GM18502 (cell line): ENCODE results near the gene CTCFL.

Experiments
- ATAC-seq: cut with Tn5 transposase; IDR thresholded peaks from one replicate; pipeline ENCODE4 v1.9.1; 2021; ENCODE audit warnings: mild to moderate bottlenecking; ENCODE audit not compliant: unreplicated experiment, poor library complexity

The CTCFL gene, protein sequence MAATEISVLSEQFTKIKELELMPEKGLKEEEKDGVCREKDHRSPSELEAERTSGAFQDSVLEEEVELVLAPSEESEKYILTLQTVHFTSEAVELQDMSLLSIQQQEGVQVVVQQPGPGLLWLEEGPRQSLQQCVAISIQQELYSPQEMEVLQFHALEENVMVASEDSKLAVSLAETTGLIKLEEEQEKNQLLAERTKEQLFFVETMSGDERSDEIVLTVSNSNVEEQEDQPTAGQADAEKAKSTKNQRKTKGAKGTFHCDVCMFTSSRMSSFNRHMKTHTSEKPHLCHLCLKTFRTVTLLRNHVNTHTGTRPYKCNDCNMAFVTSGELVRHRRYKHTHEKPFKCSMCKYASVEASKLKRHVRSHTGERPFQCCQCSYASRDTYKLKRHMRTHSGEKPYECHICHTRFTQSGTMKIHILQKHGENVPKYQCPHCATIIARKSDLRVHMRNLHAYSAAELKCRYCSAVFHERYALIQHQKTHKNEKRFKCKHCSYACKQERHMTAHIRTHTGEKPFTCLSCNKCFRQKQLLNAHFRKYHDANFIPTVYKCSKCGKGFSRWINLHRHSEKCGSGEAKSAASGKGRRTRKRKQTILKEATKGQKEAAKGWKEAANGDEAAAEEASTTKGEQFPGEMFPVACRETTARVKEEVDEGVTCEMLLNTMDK

DNA sequence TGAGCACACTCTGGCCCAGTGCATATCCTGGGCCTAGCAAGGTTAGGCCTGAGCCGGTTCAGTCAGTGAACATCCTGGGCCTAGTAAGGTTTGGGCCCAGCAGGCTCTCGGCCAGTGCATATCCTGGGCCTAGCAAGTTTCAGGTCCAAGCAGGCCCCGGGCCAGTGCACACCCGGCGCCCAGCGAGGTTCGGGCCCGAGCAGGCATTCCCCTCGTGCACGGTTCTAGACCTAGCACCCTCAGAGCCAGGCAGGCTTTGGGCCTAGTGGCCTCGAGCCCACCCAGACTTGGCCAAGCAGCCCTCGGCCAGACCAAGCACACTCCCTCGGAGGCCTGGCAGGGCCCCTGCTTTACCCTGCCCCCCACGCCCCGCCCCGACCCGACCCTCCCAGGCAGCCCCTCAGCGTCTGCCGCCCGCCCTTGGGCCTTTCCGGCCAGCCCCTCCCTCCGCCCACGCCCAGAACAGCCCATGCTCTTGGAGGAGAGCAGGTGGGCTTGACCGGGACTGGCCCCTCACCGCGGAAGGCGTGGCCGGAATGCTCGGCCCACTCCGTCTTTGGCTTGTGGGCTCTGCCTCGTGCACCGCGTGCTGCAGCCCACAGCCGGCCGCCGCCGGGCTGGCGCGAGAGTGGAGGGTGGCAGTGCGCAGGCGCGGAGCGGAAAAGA is at the start of gene CTCFL:
Gene CTCFL (minus strand): TSS at position 630 of the 666 bp plus-strand sequence. CDS start 935 bp downstream, outside the sequence.
- ATAC-seq, result no peak

DNA sequence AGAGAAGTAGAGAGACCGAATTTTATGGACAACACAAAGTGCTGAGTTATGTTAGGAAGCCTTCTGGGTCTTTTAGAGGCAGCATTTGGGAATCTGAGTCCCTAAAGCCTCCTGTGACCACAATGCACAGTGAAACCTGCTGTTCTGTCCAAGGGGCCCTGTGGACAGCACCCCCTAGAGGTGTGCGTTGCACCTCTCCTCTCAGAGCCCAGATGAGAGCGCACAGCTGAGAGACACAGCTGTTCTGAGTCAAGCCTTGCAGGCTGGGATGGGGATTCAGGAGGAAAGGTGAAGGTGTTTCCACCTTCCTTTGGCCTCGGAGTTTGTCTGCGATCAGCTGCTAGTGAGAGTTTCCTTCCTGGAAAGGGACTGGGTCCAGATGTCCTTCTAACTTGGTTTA is 49.0 kb upstream of the CTCFL start:
- no peak for ATAC-seq

DNA sequence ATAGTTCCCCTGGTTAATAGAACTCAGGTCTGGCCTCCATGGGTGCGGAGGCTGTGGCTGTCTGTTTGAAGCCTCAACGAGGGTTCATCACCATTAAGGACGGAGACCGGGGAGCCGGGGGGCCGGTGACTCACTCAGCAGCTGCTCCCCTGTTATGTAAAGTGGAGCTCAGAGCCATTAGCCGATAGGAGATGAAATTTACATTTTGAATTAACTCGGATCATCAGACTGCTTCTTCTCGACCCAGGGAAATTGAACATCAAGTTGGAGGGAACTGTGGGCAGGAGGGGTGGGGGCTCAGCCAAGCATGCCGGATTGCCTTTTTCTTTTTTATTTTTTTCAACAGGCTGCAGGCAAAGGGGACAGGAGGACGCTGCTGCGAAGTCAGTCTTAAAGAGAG is 48.3 kb upstream of the CTCFL start:
- ATAC-seq, result no peak

DNA sequence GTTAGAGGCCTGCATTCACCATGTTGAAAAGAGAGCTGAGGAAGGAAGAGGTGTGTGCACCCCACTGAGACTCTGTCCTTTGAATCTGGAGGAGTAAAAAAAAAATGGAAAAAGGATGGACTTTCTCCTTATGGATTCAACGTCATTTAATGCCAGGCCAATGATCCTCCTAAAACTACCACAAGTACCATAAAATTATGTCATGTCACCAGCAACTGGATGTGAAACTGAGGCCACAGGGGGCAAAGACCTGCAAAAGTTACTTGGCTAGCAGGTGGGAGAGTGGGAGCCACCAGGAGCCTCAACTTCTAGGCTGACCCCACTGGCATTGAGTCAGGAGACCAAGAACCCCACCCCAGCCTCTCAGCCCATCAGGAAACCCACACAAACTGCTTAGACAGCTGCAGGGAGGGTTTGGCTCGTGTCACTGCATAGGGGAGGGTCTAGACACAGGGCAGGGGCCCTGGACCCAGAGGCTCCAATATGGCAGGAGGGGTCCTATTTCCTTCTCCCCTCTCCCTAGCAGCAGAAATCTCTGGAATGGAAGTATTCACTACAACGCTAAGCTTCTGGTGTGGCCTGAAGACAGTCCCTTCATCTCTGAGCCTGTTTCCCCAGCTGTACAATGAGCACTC is 47.0 kb upstream of the CTCFL start:
- ATAC-seq, result no peak

DNA sequence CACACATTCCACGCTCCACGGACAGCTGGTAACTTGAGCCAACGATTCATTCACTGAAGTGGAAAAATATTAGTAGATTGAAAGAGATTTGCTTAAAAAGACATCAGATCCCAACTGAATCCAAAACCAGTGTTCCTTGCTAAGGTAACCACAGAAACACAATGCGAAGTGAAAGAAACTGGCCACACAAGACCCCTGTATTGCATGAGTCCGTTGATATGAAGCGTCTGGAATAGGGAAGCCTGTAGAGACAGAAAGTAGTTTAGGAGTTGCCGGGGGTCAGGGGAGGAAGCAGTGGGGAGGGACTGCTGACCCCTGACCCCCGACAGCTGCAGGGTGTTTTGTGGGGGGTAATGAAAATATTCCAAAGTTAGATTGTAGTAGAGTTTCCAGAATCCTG is 46.0 kb upstream of the CTCFL start:
- ATAC-seq, result no peak

DNA sequence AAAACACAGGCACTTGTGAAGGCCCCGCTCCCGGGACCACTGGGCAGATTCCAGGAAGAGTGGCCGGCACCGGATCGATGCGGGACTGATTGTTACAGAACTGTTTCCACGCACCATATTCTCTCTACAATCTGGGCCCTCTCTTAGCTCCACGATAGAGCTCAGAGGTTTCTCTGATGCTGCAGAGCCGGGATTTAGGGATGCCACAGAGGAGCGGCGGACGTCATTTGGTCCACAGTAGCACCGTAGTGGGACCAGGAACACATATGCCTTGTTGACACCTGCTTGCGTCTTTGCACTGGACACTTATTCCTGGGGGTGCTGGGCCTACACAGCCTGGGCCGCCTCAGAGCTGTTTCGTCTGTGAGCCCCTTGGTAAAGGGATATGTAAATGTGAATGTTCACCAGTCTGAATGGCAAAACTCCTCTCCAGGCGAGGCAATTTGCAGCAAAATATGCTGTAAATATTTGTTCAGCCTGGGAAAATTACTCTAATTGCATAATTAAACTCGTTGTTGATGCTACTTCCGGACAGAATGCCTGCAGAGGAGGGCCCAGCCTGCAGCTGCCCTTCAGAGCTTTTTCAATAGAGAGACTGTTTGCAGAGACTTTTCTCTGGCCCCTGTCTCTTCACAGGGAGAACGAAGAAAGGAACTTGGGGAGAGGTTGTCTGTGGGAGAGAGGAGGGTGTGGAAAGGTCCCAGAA is 45.4 kb upstream of the CTCFL start:
- no peak for ATAC-seq

DNA sequence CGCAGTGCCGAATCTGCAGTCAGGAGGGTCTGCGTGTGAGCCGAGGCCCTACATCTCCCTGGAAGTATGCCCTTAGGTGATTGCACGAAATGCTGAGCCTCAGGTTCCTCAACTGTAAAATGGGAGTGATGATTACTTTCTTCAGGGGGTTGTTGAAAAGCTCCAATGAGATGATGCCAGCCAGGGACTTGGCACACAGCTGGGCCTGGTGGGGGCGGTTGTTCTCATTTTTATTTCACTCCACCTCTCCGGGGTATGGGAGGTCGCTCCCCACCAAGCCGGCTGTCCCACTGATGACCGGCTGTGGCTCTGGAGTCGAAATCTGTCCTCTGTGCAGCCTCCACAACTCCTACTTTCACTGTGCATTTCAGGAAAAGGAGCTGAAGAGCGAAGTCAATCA is 44.0 kb upstream of the CTCFL start:
- no peak for ATAC-seq

DNA sequence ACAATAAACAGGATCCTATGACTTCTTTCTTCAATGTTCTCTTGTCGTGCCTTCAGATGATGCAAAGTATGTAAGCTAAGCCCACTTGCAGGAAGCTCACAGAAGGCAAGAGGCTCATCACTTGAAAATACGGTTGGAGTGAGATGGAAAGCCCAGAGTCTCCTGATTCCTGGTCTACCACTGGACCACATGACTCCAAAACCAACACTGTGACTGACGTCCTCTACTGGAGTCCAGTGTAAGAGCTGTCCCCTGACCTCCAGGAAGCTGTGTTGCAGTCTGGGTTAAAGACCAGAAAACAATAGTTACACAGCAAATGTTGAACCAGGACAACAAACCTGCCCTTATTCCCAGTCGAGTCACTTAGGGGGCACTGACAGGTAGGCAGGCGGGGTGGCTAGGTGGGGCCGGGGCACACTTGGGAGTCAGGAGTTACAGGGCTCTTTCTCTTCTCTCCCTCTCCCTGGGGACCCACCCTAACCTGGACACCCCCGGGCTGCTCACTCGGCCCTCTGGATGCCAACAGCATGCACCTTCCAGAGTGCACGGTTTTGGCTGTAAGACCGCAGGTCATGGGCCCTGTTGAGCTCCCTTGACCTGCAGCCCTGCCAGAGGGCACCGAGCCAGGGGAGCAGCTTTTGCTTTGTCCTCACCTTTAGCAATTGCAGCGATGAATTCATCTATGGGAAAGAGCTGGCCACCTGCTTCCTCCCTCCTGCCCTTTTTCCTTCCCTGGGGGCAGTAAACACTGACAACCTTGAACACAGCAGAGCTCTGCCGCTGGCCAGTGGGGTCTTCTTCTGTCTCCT is 43.4 kb upstream of the CTCFL start:
- no peak for ATAC-seq

DNA sequence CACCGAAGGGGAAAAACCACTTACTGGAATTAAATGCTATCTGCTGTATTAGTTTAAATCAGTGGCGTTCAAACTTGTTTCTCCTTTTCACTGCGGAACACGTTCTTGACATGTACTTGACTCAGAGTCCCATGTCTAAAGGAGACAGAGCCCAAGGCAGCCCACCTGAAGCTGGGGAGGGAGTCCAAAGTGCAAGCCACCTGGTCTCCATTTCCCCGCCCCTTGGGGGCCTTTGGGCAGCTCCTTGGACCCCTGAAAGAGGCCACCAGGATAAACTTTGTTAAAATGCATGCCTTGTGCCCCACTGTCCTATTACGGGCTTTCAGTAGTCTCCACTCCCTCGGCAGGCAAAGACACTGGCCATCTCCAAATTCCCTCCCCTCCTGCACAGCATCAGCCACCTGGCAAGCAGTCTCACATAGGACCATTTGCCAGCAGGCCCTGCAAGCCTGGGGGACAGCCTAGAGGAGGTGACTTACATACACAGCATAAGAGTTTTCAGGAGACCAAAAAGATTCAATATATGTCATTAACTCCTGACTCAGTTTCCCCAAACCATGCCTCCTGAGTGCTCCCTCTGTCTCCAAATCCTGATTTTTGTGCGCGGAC is 42.6 kb upstream of the CTCFL start:
- ATAC-seq, result no peak

DNA sequence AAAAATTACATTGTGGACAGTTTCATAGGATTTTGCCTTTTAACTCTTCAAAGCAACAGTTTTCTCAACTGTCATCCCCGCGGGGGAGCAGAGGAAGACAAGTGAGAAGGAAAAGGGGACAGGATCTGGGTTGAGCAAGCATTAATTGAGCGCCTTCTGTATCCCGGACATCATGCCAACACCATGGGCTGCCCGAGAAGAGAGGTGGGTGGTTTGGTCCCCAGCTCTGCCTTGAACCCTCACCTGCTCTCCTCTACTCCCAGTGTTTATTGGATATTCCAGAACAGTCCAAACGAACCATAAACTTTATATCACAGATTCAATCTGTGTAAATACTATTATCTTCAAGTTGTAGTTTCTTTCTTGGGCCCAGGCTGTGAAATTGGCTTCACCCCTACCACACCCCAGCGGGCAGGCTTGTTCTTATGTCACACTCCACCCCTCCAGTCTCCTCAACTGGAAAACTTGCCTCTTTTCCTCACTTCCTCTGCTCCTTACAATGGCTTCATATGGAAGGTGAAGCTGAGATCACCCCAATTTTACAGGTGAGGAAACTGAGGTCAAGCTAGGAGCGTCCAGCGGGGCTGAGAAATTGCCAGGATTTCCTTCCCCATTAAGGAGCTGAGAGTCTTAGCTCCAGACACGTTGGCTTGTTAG is 42.0 kb upstream of the CTCFL start:
- no peak for ATAC-seq

DNA sequence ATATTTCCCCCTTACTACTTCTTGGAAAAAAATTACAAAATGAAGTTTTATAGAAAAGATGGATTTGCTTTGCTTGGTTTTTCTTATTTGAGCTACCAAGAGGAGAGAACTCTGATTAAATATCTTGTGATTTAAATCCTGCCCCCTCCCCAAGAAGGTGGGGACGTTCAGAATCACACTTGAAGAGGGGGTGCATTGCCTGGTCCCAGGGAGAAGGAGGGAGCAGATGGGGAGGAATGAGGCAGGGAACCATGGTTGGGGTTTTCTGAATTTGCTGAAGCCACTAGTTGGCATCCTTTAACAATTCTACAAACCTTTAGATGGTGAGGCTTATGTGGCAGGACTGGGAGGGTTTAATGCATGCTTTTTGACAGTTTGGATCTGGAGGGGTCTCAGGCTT is 41.5 kb upstream of the CTCFL start:
- ATAC-seq, result no peak

DNA sequence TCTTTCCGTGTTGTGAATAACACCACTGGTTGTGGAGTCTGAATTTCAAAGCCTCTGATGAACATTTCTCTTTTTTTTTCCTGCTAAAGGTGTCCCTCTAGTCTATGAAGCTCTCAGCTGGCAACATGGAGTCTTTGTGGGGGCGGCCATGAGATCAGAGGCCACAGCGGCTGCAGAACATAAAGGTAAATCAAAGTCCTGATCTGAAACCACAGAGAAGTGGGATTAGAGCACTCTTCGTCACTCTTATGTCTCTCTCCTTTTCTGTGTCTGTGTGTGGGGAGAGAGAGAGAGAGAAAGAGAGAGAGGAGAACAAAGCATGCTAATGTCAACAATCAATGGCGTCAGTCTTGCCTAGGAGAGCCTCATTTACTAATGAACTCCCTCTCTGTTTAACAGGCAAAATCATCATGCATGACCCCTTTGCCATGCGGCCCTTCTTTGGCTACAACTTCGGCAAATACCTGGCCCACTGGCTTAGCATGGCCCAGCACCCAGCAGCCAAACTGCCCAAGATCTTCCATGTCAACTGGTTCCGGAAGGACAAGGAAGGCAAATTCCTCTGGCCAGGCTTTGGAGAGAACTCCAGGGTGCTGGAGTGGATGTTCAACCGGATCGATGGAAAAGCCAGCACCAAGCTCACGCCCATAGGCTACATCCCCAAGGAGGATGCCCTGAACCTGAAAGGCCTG is 40.2 kb upstream of the CTCFL start:
- no peak for ATAC-seq

DNA sequence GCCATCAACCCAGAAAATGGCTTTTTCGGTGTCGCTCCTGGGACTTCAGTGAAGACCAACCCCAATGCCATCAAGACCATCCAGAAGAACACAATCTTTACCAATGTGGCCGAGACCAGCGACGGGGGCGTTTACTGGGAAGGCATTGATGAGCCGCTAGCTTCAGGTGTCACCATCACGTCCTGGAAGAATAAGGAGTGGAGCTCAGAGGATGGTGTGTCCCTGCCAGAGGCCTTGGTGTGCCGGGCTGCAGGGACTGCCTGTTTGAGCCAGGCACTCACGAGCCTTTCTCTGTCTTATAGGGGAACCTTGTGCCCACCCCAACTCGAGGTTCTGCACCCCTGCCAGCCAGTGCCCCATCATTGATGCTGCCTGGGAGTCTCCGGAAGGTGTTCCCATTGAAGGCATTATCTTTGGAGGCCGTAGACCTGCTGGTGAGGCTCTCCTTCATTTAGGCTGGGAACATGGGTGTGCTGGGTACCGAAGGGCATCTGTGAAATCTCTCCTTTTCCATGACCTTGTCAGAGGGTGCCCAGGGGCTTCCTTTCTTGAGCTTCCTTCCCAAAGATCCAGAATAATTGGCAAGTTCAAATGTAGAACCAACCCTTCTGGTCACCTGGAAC is 39.4 kb upstream of the CTCFL start:
- ATAC-seq, result no peak

DNA sequence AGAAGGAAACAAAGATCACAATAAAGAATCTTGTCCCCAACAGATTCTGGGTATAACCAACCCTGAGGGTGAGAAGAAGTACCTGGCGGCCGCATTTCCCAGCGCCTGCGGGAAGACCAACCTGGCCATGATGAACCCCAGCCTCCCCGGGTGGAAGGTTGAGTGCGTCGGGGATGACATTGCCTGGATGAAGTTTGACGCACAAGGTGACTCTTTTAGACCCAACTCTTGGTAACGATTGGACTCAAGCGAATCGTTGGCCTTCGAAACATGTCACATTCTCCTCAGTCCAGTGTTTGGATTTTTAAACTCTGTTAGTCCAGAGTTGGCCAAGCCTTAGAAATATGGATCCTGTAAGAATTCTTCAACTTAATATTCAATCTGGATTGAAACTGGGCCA is 38.6 kb upstream of the CTCFL start:
- ATAC-seq, result no peak

DNA sequence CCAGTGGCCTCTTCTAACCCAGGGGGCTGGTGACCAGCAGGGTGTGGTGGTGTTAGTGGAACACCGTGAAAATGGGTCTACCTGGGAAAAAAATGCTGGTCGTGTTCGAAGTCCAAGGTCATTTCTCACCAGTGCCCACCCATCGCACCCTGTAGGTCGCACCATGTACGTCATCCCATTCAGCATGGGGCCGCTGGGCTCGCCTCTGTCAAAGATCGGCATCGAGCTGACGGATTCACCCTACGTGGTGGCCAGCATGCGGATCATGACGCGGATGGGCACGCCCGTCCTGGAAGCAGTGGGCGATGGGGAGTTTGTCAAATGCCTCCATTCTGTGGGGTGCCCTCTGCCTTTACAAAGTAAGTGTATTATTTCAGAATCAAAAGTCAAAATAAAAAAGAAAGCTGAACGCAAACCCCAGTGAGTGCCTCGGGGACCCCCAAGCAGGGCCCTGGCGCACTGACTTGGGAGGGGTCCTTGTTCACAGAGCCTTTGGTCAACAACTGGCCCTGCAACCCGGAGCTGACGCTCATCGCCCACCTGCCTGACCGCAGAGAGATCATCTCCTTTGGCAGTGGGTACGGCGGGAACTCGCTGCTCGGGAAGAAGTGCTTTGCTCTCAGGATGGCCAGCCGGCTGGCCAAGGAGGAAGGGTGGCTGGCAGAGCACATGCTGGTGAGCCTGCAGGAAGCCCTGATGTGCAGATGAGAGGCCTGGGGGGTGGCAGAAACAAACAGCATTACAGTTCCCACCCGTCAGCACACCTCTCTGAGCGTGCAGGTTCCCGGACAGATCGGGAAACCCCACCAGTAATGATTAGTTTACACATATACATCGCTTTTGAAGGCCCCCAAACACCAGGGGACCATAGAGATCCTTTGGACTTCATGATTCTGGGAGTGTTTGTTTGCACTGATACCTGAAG is 37.9 kb upstream of the CTCFL start:
- ATAC-seq, result no peak
